ENCODE results near the gene ILF3.

DNA sequence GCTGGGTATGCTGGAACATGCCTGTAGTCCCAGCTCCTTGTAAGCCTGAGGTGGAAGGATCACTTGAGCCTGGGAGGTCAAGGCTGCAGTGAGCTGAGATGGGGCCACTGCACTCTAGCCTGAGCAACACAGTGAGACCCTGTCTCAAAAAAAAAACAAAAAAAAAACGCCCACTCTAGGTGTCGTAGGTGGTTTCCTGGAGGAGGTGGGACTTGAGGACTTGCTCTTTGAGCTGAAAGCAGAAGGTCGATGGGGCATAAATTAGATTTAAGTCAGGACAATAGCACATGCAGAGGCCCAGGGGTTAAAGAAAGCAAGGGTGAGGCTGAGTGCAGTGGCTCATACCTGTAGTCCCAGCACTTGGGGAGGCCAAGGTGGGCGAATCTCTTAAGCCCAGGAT, 12.9 kb upstream of the ILF3 start:
- TF ChIP-seq, protein P1, sequence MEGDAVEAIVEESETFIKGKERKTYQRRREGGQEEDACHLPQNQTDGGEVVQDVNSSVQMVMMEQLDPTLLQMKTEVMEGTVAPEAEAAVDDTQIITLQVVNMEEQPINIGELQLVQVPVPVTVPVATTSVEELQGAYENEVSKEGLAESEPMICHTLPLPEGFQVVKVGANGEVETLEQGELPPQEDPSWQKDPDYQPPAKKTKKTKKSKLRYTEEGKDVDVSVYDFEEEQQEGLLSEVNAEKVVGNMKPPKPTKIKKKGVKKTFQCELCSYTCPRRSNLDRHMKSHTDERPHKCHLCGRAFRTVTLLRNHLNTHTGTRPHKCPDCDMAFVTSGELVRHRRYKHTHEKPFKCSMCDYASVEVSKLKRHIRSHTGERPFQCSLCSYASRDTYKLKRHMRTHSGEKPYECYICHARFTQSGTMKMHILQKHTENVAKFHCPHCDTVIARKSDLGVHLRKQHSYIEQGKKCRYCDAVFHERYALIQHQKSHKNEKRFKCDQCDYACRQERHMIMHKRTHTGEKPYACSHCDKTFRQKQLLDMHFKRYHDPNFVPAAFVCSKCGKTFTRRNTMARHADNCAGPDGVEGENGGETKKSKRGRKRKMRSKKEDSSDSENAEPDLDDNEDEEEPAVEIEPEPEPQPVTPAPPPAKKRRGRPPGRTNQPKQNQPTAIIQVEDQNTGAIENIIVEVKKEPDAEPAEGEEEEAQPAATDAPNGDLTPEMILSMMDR (IDR thresholded peaks at IDR 0.05; ENCODE audit: low read depth, low read length, poor library complexity, severe bottlenecking), result no peak
- TF ChIP-seq EZH2phosphoT487 (IDR thresholded peaks at IDR 0.05; ENCODE audit: borderline replicate concordance, low read length), result no peak
